HepG2 (cell line): ENCODE measurements around the gene NFIL3. TPM values are rescaled to one million over a fixed set of nuclear protein-coding genes. Genes with fewer than 3 reads are reported as not detected.

Experiments used
- CC2D1A ChIP-seq: sonication (generic); formaldehyde crosslinking; IDR thresholded peaks from 2 replicates; pipeline ENCODE4 v1.8.1; 2023; ENCODE audit warnings: mild to moderate bottlenecking, missing genetic modification reagents
- DPF2 ChIP-seq: sonication (generic); formaldehyde crosslinking; IDR thresholded peaks from 2 replicates; pipeline ENCODE4 v1.4.0; 2020; ENCODE audit warnings: mild to moderate bottlenecking, low read depth, missing genetic modification reagents, borderline replicate concordance
- DR1 ChIP-seq: sonication (generic); formaldehyde crosslinking; IDR thresholded peaks from 2 replicates; pipeline ENCODE4 v1.8.0; 2021; ENCODE audit warnings: mild to moderate bottlenecking, missing genetic modification reagents, inconsistent platforms
- HNRNPUL1 ChIP-seq: fragments of 200-400 bp; formaldehyde crosslinking; IDR thresholded peaks from 2 replicates; pipeline ENCODE4 v1.6.1; 2017; ENCODE audit warnings: low read depth, mild to moderate bottlenecking, low read length, moderate library complexity
- KAT7 ChIP-seq: IDR thresholded peaks from 2 replicates; pipeline ENCODE4 v1.6.1; 2018; ENCODE audit warnings: borderline replicate concordance, missing compliant biosample characterization
- MIER2 ChIP-seq: IDR thresholded peaks from 2 replicates; pipeline ENCODE4 v1.6.1; 2016; ENCODE audit warnings: missing biosample characterization, missing genetic modification reagents
- PTBP1 ChIP-seq: fragments of 200-400 bp; formaldehyde crosslinking; IDR thresholded peaks from 2 replicates; pipeline ENCODE4 v1.6.1; 2018; ENCODE audit warnings: low read length, low read depth; ENCODE audit not compliant: poor library complexity, severe bottlenecking
- SETDB1 ChIP-seq: sonication (generic); formaldehyde crosslinking; IDR thresholded peaks from 2 replicates; pipeline ENCODE4 v1.5.1; 2020; ENCODE audit warnings: missing genetic modification reagents, mild to moderate bottlenecking, borderline replicate concordance
- ZNF282 ChIP-seq: fragments of 450-650 bp; IDR thresholded peaks from 2 replicates; pipeline ENCODE4 v1.6.1; 2018; ENCODE audit not compliant: partially characterized antibody
- ZNF337 ChIP-seq: sonication (generic); formaldehyde crosslinking; IDR thresholded peaks from 2 replicates; pipeline ENCODE4 v1.5.1; 2020; ENCODE audit warnings: missing genetic modification reagents, low read depth, mild to moderate bottlenecking, borderline replicate concordance
- ZNF432 ChIP-seq: sonication (generic); formaldehyde crosslinking; IDR thresholded peaks from 2 replicates; pipeline ENCODE4 v1.5.0; 2020; ENCODE audit warnings: missing genetic modification reagents, mild to moderate bottlenecking, borderline replicate concordance
- ZNF552 ChIP-seq: sonication (generic); formaldehyde crosslinking; IDR thresholded peaks from 2 replicates; pipeline ENCODE4 v1.9.0; 2022; ENCODE audit warnings: missing genetic modification reagents, mild to moderate bottlenecking, borderline replicate concordance
- ZNF790 ChIP-seq: sonication (generic); formaldehyde crosslinking; IDR thresholded peaks from 2 replicates; pipeline ENCODE4 v1.8.0; 2022; ENCODE audit warnings: missing genetic modification reagents, mild to moderate bottlenecking, borderline replicate concordance
- ZNF816 ChIP-seq: sonication (generic); formaldehyde crosslinking; IDR thresholded peaks from 2 replicates; pipeline ENCODE4 v1.8.0; 2022; ENCODE audit warnings: missing genetic modification reagents, mild to moderate bottlenecking, borderline replicate concordance
- polyA plus RNA-seq, 8 experiments: library from polyadenylated mRNA; depleted of rRNA in 3 of 8; stranded (reverse) in 7 of 8; unstranded in 1 of 8; fragments of >200 nt; fragmentation: Illumina TruSeq in 4 of 8; extraction: Trizol in 4 of 8; gene quantifications; 2 replicates each; pipeline versions ENCODE4 v1.2.1 to v1.2.3, GENCODE V29; 2011 to 2016; ENCODE audit warnings: low read depth in 4 of 8, missing spikeins in 1 of 8, mixed read lengths in 1 of 8; ENCODE audit not compliant: insufficient read depth in 1 of 8
- total RNA-seq, 5 experiments: library from RNA; depleted of rRNA; stranded (reverse); fragments of >200 nt; fragmentation: Illumina TruSeq; extraction: Trizol; gene quantifications; 2 replicates each; pipeline ENCODE4 v1.2.3, GENCODE V29; 2016; ENCODE audit warnings: low read depth in 1 of 5
- TF ChIP-seq, protein P1 (sequence below): sonication (generic); formaldehyde crosslinking; IDR thresholded peaks from 2 replicates; pipeline ENCODE4 v1.9.0; 2022; ENCODE audit warnings: missing genetic modification reagents, mild to moderate bottlenecking, borderline replicate concordance
- TF ChIP-seq, protein P2 (sequence below): sonication (generic); formaldehyde crosslinking; IDR thresholded peaks from 2 replicates; pipeline ENCODE4 v1.9.0; 2021; ENCODE audit warnings: missing genetic modification reagents, borderline replicate concordance
- TF ChIP-seq, protein P3 (sequence below): sonication (generic); formaldehyde crosslinking; IDR thresholded peaks from 2 replicates; pipeline ENCODE4 v1.5.0; 2020; ENCODE audit warnings: mild to moderate bottlenecking, missing genetic modification reagents
- TF ChIP-seq, protein P4 (sequence below): sonication (generic); formaldehyde crosslinking; IDR thresholded peaks from 2 replicates; pipeline ENCODE4 v1.4.0; 2020; ENCODE audit warnings: missing genetic modification reagents
- TF ChIP-seq, protein P5 (sequence below): sonication (generic); formaldehyde crosslinking; IDR thresholded peaks from 2 replicates; pipeline ENCODE4 v1.5.0; 2020; ENCODE audit warnings: missing genetic modification reagents, mild to moderate bottlenecking, borderline replicate concordance

Gene NFIL3
- total and polyA plus RNA-seq, 2 of the 13 experiments (the other 11 are each of a cell fraction or from before 2014, with no cell fraction given), result 46.6 to 54.2 TPM

DNA sequence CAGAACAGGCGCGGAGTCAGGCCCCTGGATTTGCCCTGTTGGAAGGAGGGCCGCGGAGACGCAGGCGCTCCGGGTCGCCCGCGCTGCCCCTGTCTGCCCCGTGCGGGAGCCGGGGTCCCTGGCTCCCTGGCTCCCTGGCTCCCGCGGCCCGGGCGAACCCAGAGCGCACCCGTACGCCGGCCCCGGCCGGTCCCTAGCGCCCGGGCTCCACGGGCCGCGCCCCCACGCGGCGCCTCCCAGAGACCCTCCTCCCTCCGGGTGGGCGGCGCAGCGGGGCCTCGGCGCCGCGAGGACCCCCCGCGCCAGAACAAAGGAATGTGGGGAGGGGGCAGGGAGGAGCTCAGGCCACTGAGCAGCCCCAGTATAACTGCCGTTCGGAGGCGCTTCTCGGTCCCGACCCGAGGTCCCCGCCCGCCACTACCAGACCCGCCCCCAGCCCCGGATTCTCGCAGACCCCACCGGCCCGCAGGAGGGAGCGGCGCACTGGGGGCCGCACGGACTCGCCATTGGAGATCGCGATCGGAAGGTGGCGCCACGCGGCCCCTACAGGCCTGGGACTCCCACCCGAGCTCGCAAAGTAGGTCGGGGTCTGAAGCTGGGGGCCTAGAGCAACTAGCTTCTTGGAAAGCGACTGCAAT is 2.4 kb downstream of the NFIL3 start (continued):
- no peak for TF ChIP-seq ZNF432 (CRISPR knock-in tag)
- TF ChIP-seq, protein P1, sequence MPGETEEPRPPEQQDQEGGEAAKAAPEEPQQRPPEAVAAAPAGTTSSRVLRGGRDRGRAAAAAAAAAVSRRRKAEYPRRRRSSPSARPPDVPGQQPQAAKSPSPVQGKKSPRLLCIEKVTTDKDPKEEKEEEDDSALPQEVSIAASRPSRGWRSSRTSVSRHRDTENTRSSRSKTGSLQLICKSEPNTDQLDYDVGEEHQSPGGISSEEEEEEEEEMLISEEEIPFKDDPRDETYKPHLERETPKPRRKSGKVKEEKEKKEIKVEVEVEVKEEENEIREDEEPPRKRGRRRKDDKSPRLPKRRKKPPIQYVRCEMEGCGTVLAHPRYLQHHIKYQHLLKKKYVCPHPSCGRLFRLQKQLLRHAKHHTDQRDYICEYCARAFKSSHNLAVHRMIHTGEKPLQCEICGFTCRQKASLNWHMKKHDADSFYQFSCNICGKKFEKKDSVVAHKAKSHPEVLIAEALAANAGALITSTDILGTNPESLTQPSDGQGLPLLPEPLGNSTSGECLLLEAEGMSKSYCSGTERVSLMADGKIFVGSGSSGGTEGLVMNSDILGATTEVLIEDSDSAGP (CRISPR knock-in tag), result 0 out of 2 replicates have a peak, but pooled peaks have one; percentile 19
- TF ChIP-seq SETDB1 (CRISPR knock-in tag), result no peak
- no peak for TF ChIP-seq ZNF790
- no peak for TF ChIP-seq PTBP1
- no peak for TF ChIP-seq ZNF337 (CRISPR knock-in tag)
- no peak for TF ChIP-seq ZNF552 (CRISPR knock-in tag)
- no peak for TF ChIP-seq ZNF816 (CRISPR knock-in tag)
- TF ChIP-seq, protein P2, sequence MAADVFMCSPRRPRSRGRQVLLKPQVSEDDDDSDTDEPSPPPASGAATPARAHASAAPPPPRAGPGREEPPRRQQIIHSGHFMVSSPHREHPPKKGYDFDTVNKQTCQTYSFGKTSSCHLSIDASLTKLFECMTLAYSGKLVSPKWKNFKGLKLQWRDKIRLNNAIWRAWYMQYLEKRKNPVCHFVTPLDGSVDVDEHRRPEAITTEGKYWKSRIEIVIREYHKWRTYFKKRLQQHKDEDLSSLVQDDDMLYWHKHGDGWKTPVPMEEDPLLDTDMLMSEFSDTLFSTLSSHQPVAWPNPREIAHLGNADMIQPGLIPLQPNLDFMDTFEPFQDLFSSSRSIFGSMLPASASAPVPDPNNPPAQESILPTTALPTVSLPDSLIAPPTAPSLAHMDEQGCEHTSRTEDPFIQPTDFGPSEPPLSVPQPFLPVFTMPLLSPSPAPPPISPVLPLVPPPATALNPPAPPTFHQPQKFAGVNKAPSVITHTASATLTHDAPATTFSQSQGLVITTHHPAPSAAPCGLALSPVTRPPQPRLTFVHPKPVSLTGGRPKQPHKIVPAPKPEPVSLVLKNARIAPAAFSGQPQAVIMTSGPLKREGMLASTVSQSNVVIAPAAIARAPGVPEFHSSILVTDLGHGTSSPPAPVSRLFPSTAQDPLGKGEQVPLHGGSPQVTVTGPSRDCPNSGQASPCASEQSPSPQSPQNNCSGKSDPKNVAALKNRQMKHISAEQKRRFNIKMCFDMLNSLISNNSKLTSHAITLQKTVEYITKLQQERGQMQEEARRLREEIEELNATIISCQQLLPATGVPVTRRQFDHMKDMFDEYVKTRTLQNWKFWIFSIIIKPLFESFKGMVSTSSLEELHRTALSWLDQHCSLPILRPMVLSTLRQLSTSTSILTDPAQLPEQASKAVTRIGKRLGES (CRISPR knock-in tag), result no peak
- TF ChIP-seq DPF2 (CRISPR knock-in tag), result no peak
- TF ChIP-seq HNRNPUL1, result no peak
- TF ChIP-seq, protein P3, sequence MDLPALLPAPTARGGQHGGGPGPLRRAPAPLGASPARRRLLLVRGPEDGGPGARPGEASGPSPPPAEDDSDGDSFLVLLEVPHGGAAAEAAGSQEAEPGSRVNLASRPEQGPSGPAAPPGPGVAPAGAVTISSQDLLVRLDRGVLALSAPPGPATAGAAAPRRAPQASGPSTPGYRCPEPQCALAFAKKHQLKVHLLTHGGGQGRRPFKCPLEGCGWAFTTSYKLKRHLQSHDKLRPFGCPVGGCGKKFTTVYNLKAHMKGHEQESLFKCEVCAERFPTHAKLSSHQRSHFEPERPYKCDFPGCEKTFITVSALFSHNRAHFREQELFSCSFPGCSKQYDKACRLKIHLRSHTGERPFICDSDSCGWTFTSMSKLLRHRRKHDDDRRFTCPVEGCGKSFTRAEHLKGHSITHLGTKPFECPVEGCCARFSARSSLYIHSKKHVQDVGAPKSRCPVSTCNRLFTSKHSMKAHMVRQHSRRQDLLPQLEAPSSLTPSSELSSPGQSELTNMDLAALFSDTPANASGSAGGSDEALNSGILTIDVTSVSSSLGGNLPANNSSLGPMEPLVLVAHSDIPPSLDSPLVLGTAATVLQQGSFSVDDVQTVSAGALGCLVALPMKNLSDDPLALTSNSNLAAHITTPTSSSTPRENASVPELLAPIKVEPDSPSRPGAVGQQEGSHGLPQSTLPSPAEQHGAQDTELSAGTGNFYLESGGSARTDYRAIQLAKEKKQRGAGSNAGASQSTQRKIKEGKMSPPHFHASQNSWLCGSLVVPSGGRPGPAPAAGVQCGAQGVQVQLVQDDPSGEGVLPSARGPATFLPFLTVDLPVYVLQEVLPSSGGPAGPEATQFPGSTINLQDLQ, result no peak
- TF ChIP-seq, protein P4, sequence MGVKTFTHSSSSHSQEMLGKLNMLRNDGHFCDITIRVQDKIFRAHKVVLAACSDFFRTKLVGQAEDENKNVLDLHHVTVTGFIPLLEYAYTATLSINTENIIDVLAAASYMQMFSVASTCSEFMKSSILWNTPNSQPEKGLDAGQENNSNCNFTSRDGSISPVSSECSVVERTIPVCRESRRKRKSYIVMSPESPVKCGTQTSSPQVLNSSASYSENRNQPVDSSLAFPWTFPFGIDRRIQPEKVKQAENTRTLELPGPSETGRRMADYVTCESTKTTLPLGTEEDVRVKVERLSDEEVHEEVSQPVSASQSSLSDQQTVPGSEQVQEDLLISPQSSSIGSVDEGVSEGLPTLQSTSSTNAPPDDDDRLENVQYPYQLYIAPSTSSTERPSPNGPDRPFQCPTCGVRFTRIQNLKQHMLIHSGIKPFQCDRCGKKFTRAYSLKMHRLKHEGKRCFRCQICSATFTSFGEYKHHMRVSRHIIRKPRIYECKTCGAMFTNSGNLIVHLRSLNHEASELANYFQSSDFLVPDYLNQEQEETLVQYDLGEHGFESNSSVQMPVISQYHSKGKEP (CRISPR knock-in tag), result no peak
- TF ChIP-seq MIER2 (CRISPR knock-in tag), result no peak
- TF ChIP-seq KAT7 (CRISPR knock-in tag), result no peak
- TF ChIP-seq DR1, result no peak
- TF ChIP-seq, protein P5, sequence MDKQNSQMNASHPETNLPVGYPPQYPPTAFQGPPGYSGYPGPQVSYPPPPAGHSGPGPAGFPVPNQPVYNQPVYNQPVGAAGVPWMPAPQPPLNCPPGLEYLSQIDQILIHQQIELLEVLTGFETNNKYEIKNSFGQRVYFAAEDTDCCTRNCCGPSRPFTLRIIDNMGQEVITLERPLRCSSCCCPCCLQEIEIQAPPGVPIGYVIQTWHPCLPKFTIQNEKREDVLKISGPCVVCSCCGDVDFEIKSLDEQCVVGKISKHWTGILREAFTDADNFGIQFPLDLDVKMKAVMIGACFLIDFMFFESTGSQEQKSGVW (CRISPR knock-in tag), result no peak
- no peak for TF ChIP-seq CC2D1A (CRISPR knock-in tag)
- TF ChIP-seq ZNF282, result no peak
